ENCODE data around the gene KDM4C. TPM values are rescaled to one million over a fixed set of nuclear protein-coding genes. Genes with fewer than 3 reads are reported as not detected.

KDM4C gene
- total RNA-seq, 1 experiment from 2014 or later = 7.1 TPM

- Histone ChIP-seq H3K4me3 (ENCODE audit: low read depth in 2 of 2, low read length in 2 of 2) (no peak overlapping the region), H3K9me3 (ENCODE audit: control insufficient read depth, insufficient read depth, low read depth, low read length) (no peaks in the 10 kb centered on the region), H3K27ac (ENCODE audit: low read length) (no peak overlapping the region), H3K4me1 (ENCODE audit: control insufficient read depth, insufficient read depth, low read length) (no peaks in the 10 kb centered on the region), H3K36me3 (ENCODE audit: control insufficient read depth, insufficient read depth, low read length) (no peaks in the 10 kb centered on the region), H3K27me3 (ENCODE audit: control insufficient read depth, insufficient read depth, low read length) (no peaks in the 10 kb centered on the region)
- POLR2A ChIA-PET = no interaction called here
- TF ChIP-seq TCF7L2 (IDR thresholded peaks at IDR 0.05; ENCODE audit: low read depth, low read length) (no peak), REST (IDR thresholded peaks at IDR 0.05; ENCODE audit: insufficient read depth in 1 of 2, low read depth in 2 of 2, low read length in 1 of 2) (no peak), POLR2AphosphoS5 (IDR thresholded peaks at IDR 0.05; ENCODE audit: low read depth, low read length) (no peak), SIN3A (IDR thresholded peaks at IDR 0.05; ENCODE audit: borderline replicate concordance, insufficient read depth, low read depth, low read length) (no peak), CTCF (IDR thresholded peaks at IDR 0.05) (no peak)
- intact Hi-C loops (cut with micrococcal nuclease; ENCODE audit: unreplicated experiment) = no loop called here
- CTCF ChIA-PET = no interaction called here
- DNase-seq (ENCODE audit: low read depth, low spot score) = no peak
- no TSS peak for BruUV-seq (replicated peaks)
- ATAC-seq = no peak
- in situ Hi-C loops (cut with HindIII; ENCODE audit: low pct_unique_long_range_greater_than_20kb, low sequenced_read_pairs) = no loop called here
Measured at GRCh38 chr9:6897207-6897822, 139.5 kb downstream of the KDM4C start.

- Histone ChIP-seq H3K27ac (ENCODE audit: low read length) (no peak overlapping the region), H3K36me3 (ENCODE audit: control insufficient read depth, insufficient read depth, low read length) (no peaks in the 10 kb centered on the region), H3K9me3 (ENCODE audit: control insufficient read depth, insufficient read depth, low read depth, low read length) (no peaks in the 10 kb centered on the region), H3K4me1 (ENCODE audit: control insufficient read depth, insufficient read depth, low read length) (no peaks in the 10 kb centered on the region), H3K27me3 (ENCODE audit: control insufficient read depth, insufficient read depth, low read length) (no peaks in the 10 kb centered on the region), H3K4me3 (ENCODE audit: low read depth in 2 of 2, low read length in 2 of 2) (no peak overlapping the region)
- intact Hi-C loops (cut with micrococcal nuclease; ENCODE audit: unreplicated experiment) (no loop called here), in situ Hi-C loops (cut with HindIII; ENCODE audit: low pct_unique_long_range_greater_than_20kb, low sequenced_read_pairs) (no loop called here)
- ATAC-seq (no peak), DNase-seq (ENCODE audit: low read depth, low spot score) (no peak)
- no TSS peak for BruUV-seq (replicated peaks)
- TF ChIP-seq REST (IDR thresholded peaks at IDR 0.05; ENCODE audit: insufficient read depth in 1 of 2, low read depth in 2 of 2, low read length in 1 of 2) (no peak), TCF7L2 (IDR thresholded peaks at IDR 0.05; ENCODE audit: low read depth, low read length) (no peak), POLR2AphosphoS5 (IDR thresholded peaks at IDR 0.05; ENCODE audit: low read depth, low read length) (no peak), SIN3A (IDR thresholded peaks at IDR 0.05; ENCODE audit: borderline replicate concordance, insufficient read depth, low read depth, low read length) (no peak), CTCF (IDR thresholded peaks at IDR 0.05) (no peak)
- POLR2A ChIA-PET = no interaction called here
- CTCF ChIA-PET = no interaction called here
Measured at GRCh38 chr9:6897898-6898302, 140.1 kb downstream of the KDM4C start.
